PC-3 (cell line): ENCODE data around the gene PYDC1. TPM values are rescaled to one million over a fixed set of nuclear protein-coding genes. Genes with fewer than 3 reads are reported as not detected.

ENCODE experiments used
- ATAC-seq: fragments of 200-7000 bp; cut with Tn5 transposase; 2 replicates; pipeline ENCODE4 v1.9.1; 2020; ENCODE audit warnings: mild to moderate bottlenecking, moderate library complexity
- BruUV-seq: library from RNA; stranded (reverse); fragments of 400-500 nt; replicated peaks from 2 replicates; lab custom pipeline; 2021; lab: Mats Ljungman, UMichigan
- CTCF ChIA-PET: fragments of 300-600 bp; sonication (Branson Sonifier 250); formaldehyde crosslinking; loops from one replicate; lab custom pipeline; 2022; ENCODE audit warnings: antibody characterized with exemption; lab: Charles Lee
- POLR2A ChIA-PET: fragments of 300-600 bp; sonication (Branson Sonifier 250); formaldehyde crosslinking; loops from one replicate; lab custom pipeline; 2022; ENCODE audit warnings: antibody characterized with exemption; ENCODE audit not compliant: unreplicated experiment; lab: Charles Lee
- DNase-seq: peaks from one replicate; pipeline ENCODE4 v3.0.0-alpha.2; 2015
- H2AFZ ChIP-seq: fragments of 300-600 bp; sonication (generic); 2 replicates; pipeline ENCODE4 v1.6.0; 2016; ENCODE audit warnings: antibody characterized with exemption, low read length
- H3F3A ChIP-seq: fragments of 300-600 bp; sonication (generic); one replicate; pipeline ENCODE4 v1.6.0; 2017; ENCODE audit warnings: antibody characterized with exemption, low read length, control low read depth, mild to moderate bottlenecking; ENCODE audit not compliant: unreplicated experiment
- H3K27ac ChIP-seq: fragments of 300-600 bp; sonication (generic); 2 replicates; pipeline ENCODE4 v1.5.1; 2016; ENCODE audit warnings: mild to moderate bottlenecking, low read length
- H3K27me3 ChIP-seq: fragments of 300-600 bp; sonication (generic); 2 replicates; pipeline ENCODE4 v1.6.1; 2016; ENCODE audit warnings: low read length, mixed read lengths
- H3K36me3 ChIP-seq: fragments of 300-600 bp; sonication (generic); 2 replicates; pipeline ENCODE4 v1.6.1; 2016; ENCODE audit warnings: low read depth, mixed run types, low read length, mixed read lengths
- H3K4me1 ChIP-seq: fragments of 300-600 bp; sonication (generic); 2 replicates; pipeline ENCODE4 v1.5.1; 2016; ENCODE audit warnings: low read length; ENCODE audit not compliant: insufficient read depth
- H3K4me2 ChIP-seq: fragments of 300-600 bp; sonication (generic); 2 replicates; pipeline ENCODE4 v1.6.0; 2016; ENCODE audit warnings: low read length
- H3K4me3 ChIP-seq: fragments of 300-600 bp; sonication (generic); 2 replicates; pipeline ENCODE4 v1.5.1; 2016; ENCODE audit warnings: mild to moderate bottlenecking, low read length, mixed read lengths
- H3K79me2 ChIP-seq: fragments of 300-600 bp; sonication (generic); 2 replicates; pipeline ENCODE4 v1.6.1; 2017; ENCODE audit warnings: low read length, mixed read lengths
- H3K9ac ChIP-seq: fragments of 300-600 bp; sonication (generic); 2 replicates; pipeline ENCODE4 v1.6.0; 2016; ENCODE audit warnings: mild to moderate bottlenecking, low read length
- H3K9me2 ChIP-seq: fragments of 300-600 bp; sonication (generic); replicated peaks from 2 replicates; pipeline ENCODE4 v1.6.1; 2016; ENCODE audit warnings: mixed run types, low read length, mixed read lengths
- H3K9me3 ChIP-seq: fragments of 300-600 bp; sonication (generic); 2 replicates; pipeline ENCODE4 v1.6.1; 2016; ENCODE audit warnings: low read length, mixed read lengths
- H4K20me1 ChIP-seq: fragments of 300-600 bp; sonication (generic); 2 replicates; pipeline ENCODE4 v1.6.1; 2016; ENCODE audit warnings: low read length, mixed read lengths
- CTCF ChIP-seq: fragments of 300-600 bp; sonication (generic); conservative IDR thresholded peaks from 2 replicates; pipeline ENCODE4 v1.5.1; 2017; ENCODE audit warnings: antibody characterized with exemption, low read depth, mild to moderate bottlenecking, low read length
- EZH2 ChIP-seq: fragments of 300-600 bp; sonication (generic); IDR thresholded peaks from one replicate; pipeline ENCODE4 v1.6.1; 2017; ENCODE audit warnings: antibody characterized with exemption, mild to moderate bottlenecking, low read length; ENCODE audit not compliant: unreplicated experiment
- EZH2phosphoT487 ChIP-seq: fragments of 300-600 bp; sonication (generic); IDR thresholded peaks from 2 replicates; pipeline ENCODE4 v1.6.1; 2018; ENCODE audit warnings: mild to moderate bottlenecking, antibody characterized with exemption, low read length, borderline replicate concordance
- intact Hi-C: fragments of 100-400 bp; cut with micrococcal nuclease; formaldehyde crosslinking; loops from 2 replicates; pipeline ENCODE4 v1.9.0; 2023
- total RNA-seq: library from RNA; depleted of rRNA; stranded (reverse); fragments of >200 nt; gene quantifications from 2 replicates; pipeline ENCODE4 v1.2.3, GENCODE V29; 2014

The PYDC1 gene
- total RNA-seq, 1 experiment from 2014 or later = not detected

GRCh38 chr16:31179747-31180459 is 37.0 kb downstream of the PYDC1 start, which contains the start of gene FUS:
FUS (plus strand) TSS chr16:31180139; CDS start chr16:31180215, 76 bp downstream.
- no peaks in the 10 kb centered on the region for H3F3A ChIP-seq
- H3K9ac ChIP-seq = peak within 1 kb of the TSS; percentile 95
- POLR2A ChIA-PET = interaction anchor here (0.6 to 2.0 kb wide), 2 partner anchors 38 to 283 kb away, joined by 3 to 11 read pairs; no protein-coding TSS in a partner anchor
- peaks cover 41% of the 10 kb centered on the region for H4K20me1 ChIP-seq
- H3K27ac ChIP-seq = peak within 1 kb of the TSS; percentile 59
- no peak for TF ChIP-seq EZH2phosphoT487
- TF ChIP-seq EZH2 = no peak
- TF ChIP-seq CTCF = no peak
- H2AFZ ChIP-seq = peak within 1 kb of the TSS; percentile 92
- CTCF ChIA-PET = interaction anchor here (0.6 to 0.9 kb wide), 2 partner anchors 38 to 106 kb away, joined by 3 to 4 read pairs; no protein-coding TSS in a partner anchor
- intact Hi-C loops = no loop called here
- no peaks in the 10 kb centered on the region for H3K27me3 ChIP-seq
- H3K79me2 ChIP-seq = peaks cover 55% of the 10 kb centered on the region
- H3K36me3 ChIP-seq = peaks cover 34% of the 10 kb centered on the region
- DNase-seq (peak; percentile 78), ATAC-seq (peak; percentile 66)
- H3K4me2 ChIP-seq = peak within 1 kb of the TSS; percentile 93
- no peaks in the 10 kb centered on the region for H3K9me3 ChIP-seq
- H3K4me1 ChIP-seq = peaks cover 12% of the 10 kb centered on the region; the same call in 1 of the 2 replicates
- H3K9me2 ChIP-seq = no peaks in the 10 kb centered on the region
- H3K4me3 ChIP-seq = peak within 1 kb of the TSS; percentile 98
- BruUV-seq = no TSS peak

- DNase-seq (no peak), ATAC-seq (peak; percentile 8; the same call in 1 of the 2 replicates)
- no TSS peak for BruUV-seq
- Histone ChIP-seq H3K36me3 (peaks cover 30% of the 10 kb centered on the region), H3K27ac (no peak overlapping the region), H3K27me3 (no peaks in the 10 kb centered on the region), H3K4me2 (peak overlapping the region; percentile 93), H2AFZ (peak overlapping the region; percentile 92), H3K79me2 (peaks cover 50% of the 10 kb centered on the region), H3K4me1 (peaks cover 12% of the 10 kb centered on the region; the same call in 1 of the 2 replicates), H3K9ac (peak overlapping the region; percentile 95), H3K9me3 (no peaks in the 10 kb centered on the region), H3F3A (no peaks in the 10 kb centered on the region), H3K9me2 (no peaks in the 10 kb centered on the region), H3K4me3 (peak overlapping the region; percentile 98), H4K20me1 (peaks cover 38% of the 10 kb centered on the region)
- POLR2A ChIA-PET = interaction anchor here (0.6 to 2.0 kb wide), 2 partner anchors 37 to 282 kb away, joined by 3 to 11 read pairs; no protein-coding TSS in a partner anchor
- intact Hi-C loops = no loop called here
- TF ChIP-seq EZH2phosphoT487 (no peak), EZH2 (no peak), CTCF (no peak)
- CTCF ChIA-PET = interaction anchor here (0.9 kb wide), 1 partner anchor 37 kb away, joined by 3 read pairs; no protein-coding TSS in a partner anchor
Observed at GRCh38 chr16:31179219-31179746, 37.7 kb downstream of the PYDC1 start.
